Stimulated activated naive CD8-positive, alpha-beta T cell treated with anti-CD3 and anti-CD28 coated beads, Interleukin-15, amount 100 ng/mL, for 72 hours (primary cell): Measurements from ENCODE around the gene LACRT.
"Not testable (repeated sequence)": the region's sequence is repeated elsewhere in the genome, so short reads cannot be mapped to it uniquely, and the experiment has no call there.

Experiments
- ATAC-seq: fragments of 150-1000 bp; cut with Tn5 transposase; 2 replicates; pipeline ENCODE4 v1.10.0; 2021; ENCODE audit warnings: mild to moderate bottlenecking, moderate library complexity
- DNase-seq, 2 donors: peaks; one replicate each; pipeline ENCODE4 v3.0.0; 2021 to 2022
- H3K27ac Mint-ChIP-seq, 2 donors: one replicate each; pipeline ENCODE4 v1.8.0; 2022; ENCODE audit warnings: mild to moderate bottlenecking in 2 of 2, mixed read lengths in 2 of 2, moderate library complexity in 2 of 2
- H3K27me3 Mint-ChIP-seq: one replicate; pipeline ENCODE4 v1.8.0; 2022; ENCODE audit warnings: mixed read lengths
- H3K4me1 Mint-ChIP-seq: one replicate; pipeline ENCODE4 v1.8.0; 2022; ENCODE audit warnings: mild to moderate bottlenecking, mixed read lengths
- H3K4me3 Mint-ChIP-seq, 2 donors: one replicate each; pipeline ENCODE4 v1.8.0; 2022; ENCODE audit warnings: mild to moderate bottlenecking in 2 of 2, mixed read lengths in 2 of 2, moderate library complexity in 1 of 2
- H3K9me3 Mint-ChIP-seq, 2 donors: one replicate each; pipeline ENCODE4 v1.8.0; 2022; ENCODE audit warnings: mixed read lengths in 2 of 2

LACRT gene

DNA sequence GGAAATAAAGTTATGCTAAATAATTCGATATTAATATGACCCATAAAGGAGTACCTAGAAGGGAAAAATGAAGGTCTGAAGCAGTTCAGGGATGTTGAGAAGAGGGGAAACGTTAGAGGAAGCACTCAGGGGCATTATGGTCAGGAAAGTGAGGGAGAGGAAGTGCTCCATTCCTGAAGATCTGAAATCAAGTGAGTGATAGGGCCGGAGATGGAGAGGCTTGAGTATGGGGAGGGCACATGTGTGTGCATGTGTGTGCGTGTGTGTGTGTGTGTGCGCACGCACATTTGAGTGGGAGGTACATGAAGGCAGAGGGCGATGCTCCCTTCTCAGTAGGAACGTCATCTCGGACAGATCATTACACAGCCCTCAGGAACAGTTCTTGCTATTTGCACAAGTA lies 18.3 kb upstream of the LACRT start:
- no peaks in the 10 kb centered on the region for H3K4me1 Mint-ChIP-seq
- H3K27me3 Mint-ChIP-seq: peaks cover 20% of the 10 kb centered on the region
- no peaks in the 10 kb centered on the region for H3K9me3 Mint-ChIP-seq
- ATAC-seq (no peak), DNase-seq (no peak)
- H3K4me3 Mint-ChIP-seq: no peak overlapping the region
- H3K27ac Mint-ChIP-seq: no peak overlapping the region

DNA sequence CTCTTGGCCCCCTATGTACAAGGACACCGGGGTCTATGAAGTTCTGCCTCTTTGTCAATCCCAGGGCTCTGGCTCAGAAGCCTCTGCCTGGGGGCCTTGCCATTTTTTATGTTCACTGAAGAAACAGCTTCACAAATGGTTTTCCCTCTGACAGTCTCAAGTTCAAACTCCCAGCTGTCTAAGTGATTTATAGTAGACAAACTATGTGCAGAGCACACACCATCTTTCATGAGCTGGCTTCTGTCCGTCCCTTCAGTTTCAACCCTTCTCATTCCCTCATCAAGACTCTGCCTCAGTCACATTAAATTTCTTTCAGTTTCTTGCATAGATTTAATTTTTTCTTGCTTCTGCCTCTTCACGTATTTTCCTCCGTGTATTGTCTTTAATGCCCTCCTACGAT lies 16.2 kb upstream of the LACRT start:
- no peak overlapping the region for H3K27ac Mint-ChIP-seq
- no peaks in the 10 kb centered on the region for H3K9me3 Mint-ChIP-seq
- H3K4me3 Mint-ChIP-seq: no peak overlapping the region
- DNase-seq (no peak), ATAC-seq (no peak)
- H3K27me3 Mint-ChIP-seq: peaks cover 33% of the 10 kb centered on the region
- H3K4me1 Mint-ChIP-seq: peaks cover 12% of the 10 kb centered on the region

DNA sequence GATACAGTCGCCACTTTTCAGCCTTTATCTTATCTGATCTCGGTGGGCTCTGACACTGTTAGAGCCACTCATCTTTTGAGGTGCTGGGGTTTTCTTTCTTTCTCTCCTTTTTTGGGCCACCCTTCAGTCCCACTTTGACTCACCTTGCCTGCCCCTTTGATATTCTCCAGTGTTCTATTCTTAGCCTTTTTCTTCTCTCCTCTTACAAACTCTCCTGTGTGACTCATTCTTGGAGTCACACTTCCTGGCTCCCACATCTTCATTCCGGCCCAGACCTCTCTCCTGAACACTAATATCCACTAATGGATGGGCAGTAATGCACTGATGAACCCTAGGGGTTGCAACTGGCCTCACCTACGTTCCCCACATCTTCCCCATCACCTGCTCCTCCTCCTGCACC lies 15.7 kb upstream of the LACRT start:
- Mint-ChIP-seq H3K27ac (no peak overlapping the region), H3K4me1 (peaks cover 12% of the 10 kb centered on the region), H3K4me3 (no peak overlapping the region), H3K27me3 (peaks cover 37% of the 10 kb centered on the region), H3K9me3 (no peaks in the 10 kb centered on the region)
- ATAC-seq (no peak), DNase-seq (no peak)

DNA sequence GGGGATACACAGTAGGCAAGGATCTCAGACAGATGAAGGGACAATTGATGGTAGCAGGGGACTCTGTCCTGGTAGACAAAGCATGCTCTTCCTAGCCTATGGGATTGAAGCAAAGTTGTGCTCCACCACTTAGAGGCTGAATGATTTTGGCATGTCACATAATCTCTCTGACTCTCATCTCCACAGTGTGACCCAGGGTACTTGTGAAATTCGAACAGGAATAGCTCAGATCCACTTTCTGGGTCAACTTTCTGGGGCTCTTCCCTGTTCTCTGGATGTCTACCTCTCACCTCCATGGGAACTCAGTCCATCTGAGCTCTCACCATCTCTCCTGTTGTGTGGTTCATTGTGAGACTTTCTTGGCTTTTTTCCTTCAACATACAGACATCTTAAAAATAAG lies 15.1 kb upstream of the LACRT start:
- no peak overlapping the region for H3K27ac Mint-ChIP-seq
- no peak overlapping the region for H3K4me3 Mint-ChIP-seq
- H3K9me3 Mint-ChIP-seq: no peaks in the 10 kb centered on the region
- DNase-seq: no peak
- H3K27me3 Mint-ChIP-seq: peaks cover 39% of the 10 kb centered on the region
- no peak for ATAC-seq
- peaks cover 12% of the 10 kb centered on the region for H3K4me1 Mint-ChIP-seq

DNA sequence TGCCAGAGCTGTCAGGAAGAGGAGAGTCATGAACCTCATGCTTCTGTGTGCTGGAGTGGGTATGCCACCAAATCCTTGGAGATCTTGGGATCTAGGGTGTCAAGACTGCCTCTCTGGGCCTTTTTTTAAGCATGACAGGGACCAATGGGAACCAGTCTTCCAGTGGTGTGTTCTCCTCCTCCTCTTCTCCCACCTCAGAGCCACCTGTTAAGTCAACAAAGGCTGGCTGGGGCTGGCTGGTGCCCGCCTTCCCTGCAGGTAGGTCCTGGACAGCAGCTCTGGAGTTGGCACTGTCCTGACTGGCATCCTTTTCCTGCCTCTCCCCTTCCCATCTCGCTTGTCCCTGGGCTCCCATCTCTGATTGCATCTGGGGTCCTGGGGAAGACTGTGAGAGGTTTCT lies 13.6 kb upstream of the LACRT start, which contains the start of gene DCD:
Gene DCD (minus strand): TSS at position 101 of the 400 bp plus-strand sequence. CDS start 62 bp downstream, at position 39.
- Mint-ChIP-seq H3K4me3 (no peak within 1 kb of the TSS), H3K27ac (no peak within 1 kb of the TSS), H3K27me3 (peaks cover 47% of the 10 kb centered on the region), H3K4me1 (peaks cover 12% of the 10 kb centered on the region), H3K9me3 (no peaks in the 10 kb centered on the region)
- DNase-seq (no peak), ATAC-seq (no peak)

DNA sequence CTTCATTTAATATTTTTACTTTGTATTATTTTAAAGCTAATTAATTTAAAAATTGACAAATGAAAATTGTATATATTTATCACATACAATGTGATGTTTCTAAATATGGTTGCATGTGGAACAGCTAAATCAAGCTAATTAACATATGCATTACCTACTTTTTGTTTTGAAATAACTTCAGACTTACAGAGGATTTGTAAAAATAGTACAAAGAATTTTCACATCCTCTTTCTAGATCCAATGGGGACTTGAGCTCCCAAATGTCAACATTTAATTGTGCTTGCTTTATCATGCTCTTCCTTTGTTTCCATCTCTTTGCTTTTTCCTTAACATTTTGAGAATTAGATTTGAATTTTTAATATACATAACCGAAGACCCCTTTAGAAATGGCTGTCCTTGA lies 6.9 kb upstream of the LACRT start:
- Mint-ChIP-seq H3K9me3 (no peaks in the 10 kb centered on the region), H3K27ac (no peak overlapping the region), H3K27me3 (peaks cover 36% of the 10 kb centered on the region), H3K4me1 (peaks cover 6% of the 10 kb centered on the region), H3K4me3 (no peak overlapping the region)
- ATAC-seq (no peak), DNase-seq (no peak)

DNA sequence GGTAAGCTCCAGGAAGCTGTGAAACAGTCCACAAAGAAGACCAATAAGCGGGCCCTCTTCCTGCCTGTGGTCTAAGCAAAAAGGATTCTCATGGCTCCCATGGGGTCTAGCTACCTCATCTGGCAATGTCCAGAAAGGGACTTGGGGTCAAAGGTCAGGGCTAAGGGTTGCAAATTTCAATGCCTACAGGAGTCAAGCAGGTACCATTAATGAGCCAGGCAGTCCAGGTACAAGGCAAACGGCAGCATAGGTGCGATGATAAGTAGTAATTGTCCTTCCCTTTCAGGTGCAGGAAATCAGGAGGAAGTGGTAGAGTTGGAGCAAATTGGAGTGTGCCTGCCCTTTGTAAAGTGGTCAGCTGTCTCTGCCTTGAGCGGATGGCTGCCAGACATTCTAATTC lies 6.4 kb upstream of the LACRT start:
- Mint-ChIP-seq H3K9me3 (no peaks in the 10 kb centered on the region), H3K27ac (no peak overlapping the region), H3K4me1 (peaks cover 2% of the 10 kb centered on the region), H3K27me3 (peaks cover 32% of the 10 kb centered on the region), H3K4me3 (no peak overlapping the region)
- DNase-seq (no peak), ATAC-seq (no peak)

DNA sequence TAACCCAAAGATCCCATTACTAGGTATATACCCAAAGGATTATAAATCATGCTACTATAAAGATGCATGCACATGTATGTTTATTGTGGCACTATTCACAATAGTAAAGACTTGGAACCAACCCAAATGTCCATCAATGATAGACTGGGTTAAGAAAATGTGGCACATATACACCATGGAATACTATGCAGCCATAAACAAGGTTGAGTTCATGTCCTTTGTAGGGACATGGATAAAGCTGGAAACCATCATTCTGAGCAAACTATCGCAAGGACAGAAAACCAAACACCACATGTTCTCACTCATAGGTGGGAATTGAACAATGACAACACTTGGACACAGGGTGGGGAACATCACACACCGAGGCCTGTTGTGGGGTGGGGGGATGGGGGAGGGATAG lies 4.4 kb upstream of the LACRT start:
- not testable (repeated sequence) for ATAC-seq, H3K4me1 Mint-ChIP-seq, H3K9me3 Mint-ChIP-seq, H3K27ac Mint-ChIP-seq, H3K4me3 Mint-ChIP-seq, DNase-seq
- H3K27me3 Mint-ChIP-seq: peaks cover 13% of the 10 kb centered on the region

DNA sequence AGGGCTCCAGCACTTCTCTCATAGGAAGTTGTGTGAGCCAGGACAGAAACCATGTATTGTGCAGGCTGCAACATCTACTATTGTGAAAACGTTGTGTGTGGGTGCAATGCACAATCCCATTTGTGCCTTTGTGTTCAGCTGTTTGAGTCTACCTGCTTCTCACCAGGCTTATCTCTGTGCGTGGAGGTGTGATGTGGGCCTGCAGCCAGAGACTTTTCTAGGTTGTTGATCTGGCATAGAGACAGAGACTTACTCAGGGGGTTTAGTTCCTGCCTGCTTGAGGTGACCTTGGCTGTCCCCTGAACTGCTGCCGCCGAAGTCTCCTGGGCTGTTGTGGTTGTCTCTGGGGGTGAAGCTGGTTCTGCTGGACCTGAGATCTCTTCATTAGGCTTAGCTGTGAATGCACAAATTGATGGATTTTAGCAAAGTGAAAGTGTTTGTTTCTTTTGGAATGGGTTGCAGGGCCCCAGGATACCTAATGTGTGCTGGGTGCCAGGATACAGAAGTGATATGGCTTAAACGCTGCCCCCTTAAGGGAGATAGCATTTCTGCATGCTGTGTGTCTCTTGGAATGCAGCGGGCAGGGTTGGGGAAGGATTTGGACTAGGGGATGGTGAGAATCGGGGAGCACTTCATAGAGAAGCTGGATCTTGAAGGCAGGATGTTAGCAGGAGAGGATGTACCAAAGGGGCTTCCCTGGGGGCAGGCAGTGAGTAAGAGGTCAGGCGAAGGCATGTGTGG lies 2.5 kb downstream of the LACRT start:
- DNase-seq: no peak
- no peak overlapping the region for H3K4me3 Mint-ChIP-seq
- H3K27ac Mint-ChIP-seq: no peak overlapping the region
- H3K4me1 Mint-ChIP-seq: peaks cover 8% of the 10 kb centered on the region
- no peak for ATAC-seq
- H3K9me3 Mint-ChIP-seq: peaks cover 0 to 10% of the 10 kb centered on the region in 2 donors
- peaks cover 35% of the 10 kb centered on the region for H3K27me3 Mint-ChIP-seq

DNA sequence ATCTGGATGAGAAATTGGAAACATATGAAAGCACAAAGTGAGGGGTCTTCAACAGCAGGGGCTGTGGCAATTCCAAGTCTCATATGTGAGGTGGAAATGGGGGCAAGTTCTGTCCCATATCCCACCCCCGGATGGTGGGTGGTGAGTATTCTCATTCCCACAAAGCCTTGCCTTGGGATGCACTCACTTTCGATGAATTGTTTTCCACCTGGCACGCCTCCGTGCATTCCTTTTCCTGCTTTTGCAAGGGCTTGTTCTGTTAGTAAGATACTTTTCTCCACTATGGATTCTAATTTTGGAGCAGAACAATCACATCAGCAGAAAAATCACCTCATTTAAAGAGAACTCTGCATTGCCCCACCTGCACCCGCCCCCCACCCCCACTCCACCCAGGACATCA lies 3.1 kb downstream of the LACRT start:
- DNase-seq (no peak), ATAC-seq (no peak)
- Mint-ChIP-seq H3K4me3 (no peak overlapping the region), H3K27me3 (peaks cover 41% of the 10 kb centered on the region), H3K4me1 (peaks cover 8% of the 10 kb centered on the region), H3K9me3 (peaks cover 5 to 16% of the 10 kb centered on the region in 2 donors), H3K27ac (no peak overlapping the region)

DNA sequence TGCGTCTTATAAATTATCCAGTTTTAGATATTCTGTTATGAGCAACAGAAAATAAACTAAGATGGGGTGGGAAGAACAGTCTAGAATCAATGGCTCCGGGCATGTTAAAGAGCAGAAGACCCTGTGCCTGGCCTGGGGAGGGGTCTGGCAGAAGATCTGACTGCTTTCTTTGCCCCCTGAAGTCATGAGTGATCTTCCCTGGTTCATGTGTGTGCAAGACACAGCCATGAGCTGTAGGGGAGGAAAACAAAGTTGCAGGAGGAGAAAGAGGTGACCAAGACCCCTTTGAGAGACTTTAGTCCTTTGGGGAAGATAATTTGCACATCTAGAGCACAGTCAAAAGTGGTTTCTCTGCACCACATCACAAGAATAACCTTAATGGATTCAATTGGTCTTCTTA lies 4.8 kb downstream of the LACRT start:
- no peak for DNase-seq
- ATAC-seq: no peak
- Mint-ChIP-seq H3K4me1 (peaks cover 8% of the 10 kb centered on the region), H3K27me3 (peaks cover 57% of the 10 kb centered on the region), H3K4me3 (no peak overlapping the region), H3K27ac (no peak overlapping the region), H3K9me3 (peaks cover 8 to 20% of the 10 kb centered on the region in 2 donors)

DNA sequence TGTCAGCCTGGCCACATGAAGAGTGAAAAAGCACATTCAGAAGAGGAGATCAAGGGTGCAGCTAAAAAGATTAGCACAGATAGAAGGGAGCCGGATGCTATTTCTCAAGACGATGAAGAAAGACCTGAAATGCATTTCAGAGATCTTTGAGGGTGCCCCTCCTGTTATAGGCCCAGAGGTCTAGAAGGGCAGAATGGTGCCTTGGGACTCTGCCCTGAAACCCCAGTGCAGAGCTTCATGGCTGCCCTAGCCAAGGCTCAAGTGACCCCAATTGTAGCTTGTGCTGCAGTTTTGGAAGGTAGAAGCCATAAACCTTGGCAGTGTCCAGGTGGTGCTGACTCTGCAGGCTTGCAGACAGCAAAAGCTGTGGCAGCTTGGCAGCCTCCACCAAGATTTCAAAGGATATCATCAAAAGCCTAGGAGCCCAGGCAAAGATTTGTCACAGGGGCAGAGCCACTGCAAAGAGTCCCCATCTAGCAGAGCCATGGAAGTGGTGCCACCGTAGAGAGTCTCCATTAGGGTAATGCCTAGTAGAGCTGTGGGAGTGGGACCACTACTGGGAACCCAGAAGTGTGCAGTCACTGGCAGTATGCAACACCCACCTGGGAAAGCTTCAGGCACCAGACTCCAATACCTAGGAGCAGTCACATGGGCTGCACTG lies 6.4 kb downstream of the LACRT start:
- DNase-seq: no peak
- Mint-ChIP-seq H3K27ac (no peak overlapping the region), H3K4me1 (peaks cover 8% of the 10 kb centered on the region), H3K9me3 (peaks cover 8 to 20% of the 10 kb centered on the region in 2 donors), H3K4me3 (no peak overlapping the region), H3K27me3 (peaks cover 69% of the 10 kb centered on the region)
- no peak for ATAC-seq

DNA sequence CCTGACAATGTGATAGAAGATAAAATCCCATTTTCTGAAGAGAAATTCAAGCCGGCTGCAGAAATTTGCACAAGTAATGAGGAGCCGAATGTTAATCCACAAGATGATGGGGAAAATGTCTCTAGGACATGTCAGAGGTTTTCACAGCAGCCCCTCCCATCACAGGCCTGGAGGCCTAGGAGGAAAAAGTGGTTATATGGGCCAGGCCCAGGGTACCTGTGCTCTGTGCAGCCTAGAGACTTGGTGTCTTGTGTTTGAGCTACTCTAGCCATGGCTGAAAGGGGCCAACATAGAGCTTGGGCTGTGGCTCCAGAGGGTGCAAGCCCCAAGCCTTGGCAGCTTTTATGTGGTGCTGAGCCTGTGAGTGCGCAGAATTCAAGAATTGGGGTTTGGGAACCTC lies 7.4 kb downstream of the LACRT start:
- Mint-ChIP-seq H3K4me3 (no peak overlapping the region), H3K4me1 (peaks cover 3% of the 10 kb centered on the region), H3K9me3 (peaks cover 8 to 20% of the 10 kb centered on the region in 2 donors), H3K27ac (no peak overlapping the region), H3K27me3 (peaks cover 69% of the 10 kb centered on the region)
- no peak for ATAC-seq
- no peak for DNase-seq

DNA sequence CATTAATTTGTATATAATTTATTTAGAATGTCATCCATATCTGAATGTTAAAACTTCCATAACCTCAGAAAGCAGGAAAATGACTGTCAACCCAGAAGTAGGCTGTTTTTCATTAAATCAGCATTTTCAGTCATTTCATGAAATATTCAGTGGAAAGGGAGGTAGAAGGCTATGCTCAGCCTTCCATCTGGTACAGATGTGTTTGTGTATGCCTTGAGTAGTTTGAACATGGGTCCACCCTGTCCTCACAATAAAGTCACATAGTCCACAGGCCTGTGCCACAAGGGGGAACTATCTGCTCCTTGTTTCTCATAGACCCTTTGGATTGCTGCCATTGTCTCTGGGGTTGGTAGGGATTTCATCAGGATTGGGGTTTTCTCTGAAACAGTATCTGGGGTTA lies 9.1 kb downstream of the LACRT start:
- H3K4me3 Mint-ChIP-seq: no peak overlapping the region
- H3K9me3 Mint-ChIP-seq: peaks cover 8 to 20% of the 10 kb centered on the region in 2 donors
- DNase-seq (no peak), ATAC-seq (no peak)
- H3K4me1 Mint-ChIP-seq: no peaks in the 10 kb centered on the region
- H3K27ac Mint-ChIP-seq: no peak overlapping the region
- H3K27me3 Mint-ChIP-seq: peaks cover 74% of the 10 kb centered on the region

DNA sequence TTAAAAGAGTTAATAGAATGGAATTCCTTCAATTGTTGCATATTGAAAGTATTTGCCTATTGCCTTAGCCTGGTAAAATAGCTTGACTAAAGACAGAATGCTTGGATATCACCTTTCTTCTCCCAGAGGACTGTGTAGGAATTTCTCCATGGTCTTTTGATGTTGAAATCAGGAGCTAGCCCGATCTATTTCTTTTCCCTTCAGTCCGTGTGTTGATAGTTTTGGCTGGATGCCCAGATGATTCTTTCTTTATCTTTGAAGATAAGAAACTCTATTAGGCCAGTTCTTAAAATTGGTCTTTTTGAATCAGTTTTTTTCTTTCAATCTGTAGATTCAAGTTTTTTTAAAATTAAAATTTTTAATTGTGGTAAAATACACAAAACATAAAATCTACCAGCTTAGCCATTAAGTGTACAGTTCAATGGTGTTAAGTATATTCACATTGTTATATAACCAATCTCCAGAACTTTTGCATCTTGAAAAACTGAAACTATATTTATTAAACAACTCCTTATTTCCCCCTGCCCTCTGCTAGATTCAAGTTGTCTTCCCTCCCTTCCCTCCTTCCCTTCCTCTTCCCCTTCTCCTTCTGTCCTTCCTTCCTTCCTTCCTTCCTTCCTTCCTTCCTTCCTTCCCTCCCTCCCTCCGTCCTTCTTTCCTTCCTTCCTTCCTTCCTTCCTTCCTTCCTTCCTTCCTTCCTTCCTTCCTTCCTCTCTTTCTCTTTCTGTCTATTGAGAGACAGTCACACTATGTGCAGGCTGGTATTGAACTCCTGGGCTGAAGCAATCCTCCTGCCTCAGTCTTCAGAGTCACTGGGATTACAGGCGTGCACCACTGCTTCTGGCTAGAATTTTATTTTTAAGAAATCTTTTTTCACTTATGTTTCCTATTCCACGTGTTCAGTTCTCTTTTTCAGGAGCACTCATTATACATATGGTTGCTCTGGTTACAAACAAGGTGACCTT lies 10.1 kb downstream of the LACRT start:
- H3K4me1 Mint-ChIP-seq: no peaks in the 10 kb centered on the region
- H3K9me3 Mint-ChIP-seq: peaks cover 8 to 20% of the 10 kb centered on the region in 2 donors
- no peak overlapping the region for H3K4me3 Mint-ChIP-seq
- peaks cover 66% of the 10 kb centered on the region for H3K27me3 Mint-ChIP-seq
- no peak for DNase-seq
- no peak overlapping the region for H3K27ac Mint-ChIP-seq
- no peak for ATAC-seq
